GM21423 (cell line): ENCODE results near the gene PIGR.

Experiments
- ATAC-seq: cut with Tn5 transposase; IDR thresholded peaks from one replicate; pipeline ENCODE4 v1.9.1; 2021; ENCODE audit warnings: mild to moderate bottlenecking, moderate library complexity; ENCODE audit not compliant: unreplicated experiment

The PIGR gene

DNA sequence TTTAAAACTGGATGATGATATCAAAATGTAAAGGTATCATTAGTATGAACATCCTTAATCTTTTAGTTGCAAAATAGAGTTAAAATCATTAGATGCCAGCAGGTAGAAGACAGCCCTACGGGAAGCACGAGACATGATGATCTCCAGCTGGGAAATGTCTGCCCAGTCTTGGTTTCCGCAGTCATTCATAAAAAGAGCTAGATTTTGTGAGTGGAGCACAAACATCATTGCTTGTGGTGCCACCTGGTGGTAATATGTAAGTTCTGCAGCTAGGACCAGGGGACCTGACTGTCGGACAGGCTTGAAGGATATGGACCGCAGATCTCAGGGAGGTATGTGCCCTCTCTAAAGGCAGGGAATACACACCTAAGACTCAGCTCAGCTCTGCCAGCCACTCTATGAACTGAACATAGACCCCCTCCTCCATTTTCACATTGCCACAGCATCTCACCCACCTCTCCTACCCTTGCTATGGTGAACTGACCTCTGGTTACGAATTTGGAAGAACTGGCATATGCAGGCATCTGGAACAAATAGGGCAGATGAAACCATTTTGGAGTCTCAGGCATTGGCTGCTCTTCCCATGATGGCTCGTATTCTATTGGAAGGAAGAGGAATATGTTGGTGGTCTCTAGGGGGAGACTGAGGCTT, 33.7 kb downstream of the PIGR start:
- ATAC-seq, result no peak

DNA sequence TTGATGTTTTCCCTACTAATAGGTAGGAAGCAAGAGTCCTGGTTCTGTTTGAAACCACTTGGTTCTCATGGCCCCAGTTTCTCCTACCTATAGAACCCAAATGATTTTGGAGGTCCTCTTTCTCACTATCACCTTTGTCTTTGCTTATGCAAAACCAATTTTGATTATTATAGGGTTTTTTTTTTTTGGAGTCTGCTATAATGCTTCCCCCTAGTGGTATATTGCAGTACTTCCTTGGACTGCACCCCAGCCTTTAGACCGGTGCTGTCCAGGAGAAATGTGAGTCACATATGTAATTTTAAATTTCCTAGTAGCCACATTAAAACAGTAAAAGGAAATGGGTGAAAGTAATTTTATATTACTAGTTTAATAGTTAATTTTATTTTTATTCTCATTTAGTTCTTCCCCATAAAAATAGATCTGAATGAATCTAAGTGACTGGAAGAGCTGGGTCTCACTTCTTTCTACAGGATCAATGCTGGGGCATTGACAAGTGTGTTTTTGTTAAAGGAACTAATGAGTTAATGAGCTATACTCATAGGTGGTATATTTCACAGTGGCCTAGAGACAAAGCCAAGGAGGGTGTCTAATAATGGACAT, 35.1 kb downstream of the PIGR start:
- no peak for ATAC-seq

- no peak for ATAC-seq
These were observed 36.4 kb downstream of the PIGR start for GRCh38 chr1:206909883-206910318.

- ATAC-seq, result no peak
These were observed 36.9 kb downstream of the PIGR start for GRCh38 chr1:206909161-206909882.

DNA sequence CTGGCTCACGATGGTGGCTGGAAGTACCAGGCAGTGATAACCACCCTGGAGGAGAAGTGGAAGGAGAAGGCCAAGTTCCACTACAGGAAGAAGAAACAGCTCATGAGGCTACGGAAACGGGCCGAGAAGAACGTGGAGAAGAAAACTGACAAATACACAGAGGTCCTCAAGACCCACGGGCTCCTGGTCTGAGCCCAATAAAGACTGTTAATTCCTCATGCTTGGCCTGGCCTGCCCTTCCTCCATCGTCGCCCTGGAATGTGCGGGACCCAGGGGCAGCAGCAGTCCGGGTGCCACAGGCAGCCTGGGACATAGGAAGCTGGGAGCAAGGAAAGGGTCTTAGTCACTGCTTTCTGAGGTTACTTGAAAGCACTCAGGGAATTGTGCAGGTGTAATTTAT, 38.2 kb downstream of the PIGR start:
- no peak for ATAC-seq

- no peak for ATAC-seq
These were observed 38.8 kb downstream of the PIGR start for GRCh38 chr1:206907304-206907991.

DNA sequence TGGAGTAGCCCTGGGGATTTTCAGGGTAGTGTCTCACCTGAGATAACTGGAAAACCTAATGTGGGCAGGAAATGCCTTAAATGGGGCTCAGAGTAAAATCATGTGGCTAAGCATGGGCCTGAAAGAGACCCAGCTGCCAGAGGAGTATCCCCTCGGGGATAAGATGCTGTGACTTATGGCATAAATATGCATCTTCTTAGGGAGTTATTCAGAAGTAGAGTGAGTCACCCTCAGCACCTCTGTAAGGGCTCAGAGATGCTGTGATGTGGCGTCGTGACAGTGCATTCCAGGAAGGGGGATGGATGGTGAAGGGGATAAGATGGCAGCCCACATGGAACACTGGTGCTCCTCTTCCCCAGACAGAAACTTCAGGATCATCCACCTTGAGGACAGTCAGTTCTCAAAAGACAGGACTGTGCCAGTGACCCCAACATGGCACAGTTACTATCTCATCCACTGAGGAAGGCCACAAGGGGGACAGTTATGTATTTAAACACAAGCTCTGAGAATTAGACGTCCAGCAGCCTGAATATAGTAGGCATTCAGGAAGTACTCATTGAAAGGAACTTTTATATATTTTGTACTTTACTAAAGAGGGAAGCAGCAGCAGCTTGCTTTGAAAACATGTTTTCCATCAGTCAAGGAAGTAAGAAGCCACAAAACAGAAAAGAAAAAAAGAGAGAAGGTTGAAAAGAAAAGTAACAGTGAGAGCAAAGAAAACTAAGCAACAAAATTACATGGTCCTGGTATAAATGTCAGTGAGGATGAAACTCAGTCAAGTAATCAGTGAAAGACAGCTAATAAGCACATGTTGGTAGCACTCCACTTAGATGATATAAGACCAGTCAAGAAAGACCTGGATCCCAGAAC, 40.7 kb downstream of the PIGR start:
- ATAC-seq, result peak; percentile 74

GRCh38 chr1:206904423-206905142, 41.7 kb downstream of the PIGR start:
- no peak for ATAC-seq

- ATAC-seq, result no peak
These were observed 42.6 kb downstream of the PIGR start for GRCh38 chr1:206903687-206904086.

DNA sequence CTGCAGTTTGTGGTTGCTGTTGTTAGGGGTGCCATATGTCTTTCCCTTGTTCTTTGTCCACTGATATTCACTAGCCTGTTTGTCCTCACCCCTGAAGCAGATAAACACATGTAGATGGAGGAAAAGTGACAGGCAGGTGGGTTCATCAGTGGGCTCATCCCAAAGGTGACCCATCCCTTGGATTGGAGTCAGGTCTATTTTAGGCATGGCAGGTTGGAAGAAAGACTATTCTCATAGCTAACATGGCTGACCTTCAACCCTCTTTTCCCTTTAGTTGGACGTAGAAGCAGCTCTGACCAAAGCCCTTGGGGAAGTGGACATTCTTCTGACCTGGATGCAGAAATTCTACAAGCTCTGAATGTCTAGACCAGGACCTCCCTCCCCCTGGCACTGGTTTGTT, 43.6 kb downstream of the PIGR start:
- ATAC-seq, result no peak

DNA sequence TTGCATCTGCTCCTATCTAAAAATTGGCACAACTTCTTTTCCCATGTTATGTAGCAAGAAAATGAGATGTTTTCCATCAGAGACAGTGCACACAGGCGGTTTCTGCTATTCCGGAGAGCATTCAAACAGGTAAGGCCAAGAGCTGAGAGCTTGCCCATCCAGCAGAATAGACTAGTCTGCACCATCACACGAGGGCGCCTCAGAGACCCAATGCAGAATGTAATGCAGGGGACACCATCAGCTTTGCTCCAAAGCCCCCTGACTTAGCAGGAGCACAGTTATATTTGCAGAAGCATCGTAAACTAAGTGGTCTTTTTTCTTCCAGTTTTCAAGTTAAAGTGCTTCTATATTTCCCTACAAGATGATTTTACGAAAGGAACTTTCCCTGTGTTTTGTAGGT, 44.3 kb downstream of the PIGR start:
- ATAC-seq, result no peak

- ATAC-seq, result no peak
These were observed 46.1 kb downstream of the PIGR start for GRCh38 chr1:206900149-206900548.

GRCh38 chr1:206899717-206900116, 46.5 kb downstream of the PIGR start:
- ATAC-seq, result no peak

DNA sequence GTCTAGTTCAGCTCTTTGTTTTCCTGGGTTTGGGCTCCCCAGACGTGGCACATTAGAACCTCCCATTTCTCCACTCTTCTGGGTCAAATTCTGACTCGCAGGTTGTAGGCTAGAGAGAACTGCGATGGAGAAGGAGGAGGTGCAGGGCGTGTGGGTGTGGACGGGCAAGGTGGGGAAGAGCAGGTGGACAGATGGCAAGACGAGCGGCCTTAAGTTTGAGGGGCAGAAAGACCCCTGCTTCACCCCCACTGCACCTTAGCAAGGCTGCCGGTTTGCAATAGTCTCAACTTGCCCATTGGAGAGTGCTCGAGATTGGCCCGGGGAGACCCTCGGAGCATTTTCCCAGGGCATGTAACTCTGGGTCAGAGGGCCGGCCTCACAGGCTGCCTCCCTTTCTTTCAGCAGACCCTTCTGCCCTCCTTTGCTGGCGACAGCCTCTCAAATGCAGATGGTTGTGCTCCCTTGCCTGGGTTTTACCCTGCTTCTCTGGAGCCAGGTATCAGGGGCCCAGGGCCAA, 47.3 kb downstream of the PIGR start:
- no peak for ATAC-seq

- ATAC-seq, result no peak
These were observed 48.0 kb downstream of the PIGR start for GRCh38 chr1:206898089-206898914.

DNA sequence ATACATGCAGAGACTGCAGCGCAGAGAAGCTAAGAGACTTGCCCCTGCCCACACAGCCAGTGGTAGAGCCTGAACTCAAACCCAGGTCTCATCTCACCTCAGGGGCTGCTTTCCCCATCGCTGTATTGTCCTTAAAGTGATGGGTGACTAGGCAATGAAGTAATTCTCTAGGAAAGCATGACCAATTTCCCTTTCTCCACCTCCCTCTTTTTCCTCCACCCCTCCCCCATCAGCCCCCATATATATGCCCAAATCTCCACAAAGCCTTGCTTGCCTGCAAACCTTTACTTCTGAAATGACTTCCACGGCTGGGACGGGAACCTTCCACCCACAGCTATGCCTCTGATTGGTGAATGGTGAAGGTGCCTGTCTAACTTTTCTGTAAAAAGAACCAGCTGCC, 49.1 kb downstream of the PIGR start, which contains the start of gene IL24:
TSS of gene IL24 (plus strand) at position 269 of the 400 bp plus-strand sequence. CDS start 390 bp downstream, outside the sequence.
- ATAC-seq, result no peak

DNA sequence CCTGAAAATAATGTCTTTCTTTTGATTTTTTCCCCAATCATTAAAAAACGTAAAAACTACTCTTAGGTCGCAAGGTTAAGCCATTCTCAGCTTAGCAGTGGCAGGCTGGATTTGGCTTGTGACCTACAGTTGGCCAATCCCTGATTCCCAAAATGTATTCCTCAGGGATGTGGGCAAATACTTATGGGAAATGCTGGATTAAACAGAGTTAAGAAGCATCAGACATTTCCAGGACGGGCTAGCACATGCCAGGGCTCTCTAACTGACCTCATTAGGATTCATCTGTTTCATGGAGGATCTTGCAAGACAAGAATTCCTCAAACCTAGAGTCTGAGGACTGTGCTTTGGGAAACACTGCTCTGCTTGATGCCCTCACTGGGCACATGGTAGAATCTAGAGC, 50.0 kb downstream of the PIGR start:
- no peak for ATAC-seq

GRCh38 chr1:206895837-206896242, 50.4 kb downstream of the PIGR start:
- ATAC-seq, result no peak

GRCh38 chr1:206895325-206895724, 50.9 kb downstream of the PIGR start:
- ATAC-seq, result no peak
